NCI-H446 treated with DMSO at 0.1 percent for 48 hours (cell line): ENCODE results near the gene SNX19.
A peak's percentile ranks its signal among the peaks of the same experiment; 100 is the strongest.
"Not testable (repeated sequence)": the region's sequence is repeated elsewhere in the genome, so short reads cannot be mapped to it uniquely, and the experiment has no call there.

ENCODE experiments used
- DNase-seq: peaks from one replicate; lab custom pipeline; 2025; lab: John Stamatoyannopoulos, UW

The SNX19 gene, protein sequence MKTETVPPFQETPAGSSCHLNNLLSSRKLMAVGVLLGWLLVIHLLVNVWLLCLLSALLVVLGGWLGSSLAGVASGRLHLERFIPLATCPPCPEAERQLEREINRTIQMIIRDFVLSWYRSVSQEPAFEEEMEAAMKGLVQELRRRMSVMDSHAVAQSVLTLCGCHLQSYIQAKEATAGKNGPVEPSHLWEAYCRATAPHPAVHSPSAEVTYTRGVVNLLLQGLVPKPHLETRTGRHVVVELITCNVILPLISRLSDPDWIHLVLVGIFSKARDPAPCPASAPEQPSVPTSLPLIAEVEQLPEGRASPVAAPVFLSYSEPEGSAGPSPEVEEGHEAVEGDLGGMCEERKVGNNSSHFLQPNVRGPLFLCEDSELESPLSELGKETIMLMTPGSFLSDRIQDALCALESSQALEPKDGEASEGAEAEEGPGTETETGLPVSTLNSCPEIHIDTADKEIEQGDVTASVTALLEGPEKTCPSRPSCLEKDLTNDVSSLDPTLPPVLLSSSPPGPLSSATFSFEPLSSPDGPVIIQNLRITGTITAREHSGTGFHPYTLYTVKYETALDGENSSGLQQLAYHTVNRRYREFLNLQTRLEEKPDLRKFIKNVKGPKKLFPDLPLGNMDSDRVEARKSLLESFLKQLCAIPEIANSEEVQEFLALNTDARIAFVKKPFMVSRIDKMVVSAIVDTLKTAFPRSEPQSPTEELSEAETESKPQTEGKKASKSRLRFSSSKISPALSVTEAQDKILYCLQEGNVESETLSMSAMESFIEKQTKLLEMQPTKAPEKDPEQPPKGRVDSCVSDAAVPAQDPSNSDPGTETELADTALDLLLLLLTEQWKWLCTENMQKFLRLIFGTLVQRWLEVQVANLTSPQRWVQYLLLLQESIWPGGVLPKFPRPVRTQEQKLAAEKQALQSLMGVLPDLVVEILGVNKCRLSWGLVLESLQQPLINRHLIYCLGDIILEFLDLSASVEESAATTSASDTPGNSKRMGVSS

GRCh38 chr11:130916238-130916855 is at the start of gene SNX19:
Gene SNX19, minus strand, starts transcription at chr11:130916479. Its CDS starts 540 bp downstream, at chr11:130915939.
- DNase-seq: peak; percentile 86

GRCh38 chr11:130964058-130964792 is 47.9 kb upstream of the SNX19 start:
- no peak for DNase-seq

DNA sequence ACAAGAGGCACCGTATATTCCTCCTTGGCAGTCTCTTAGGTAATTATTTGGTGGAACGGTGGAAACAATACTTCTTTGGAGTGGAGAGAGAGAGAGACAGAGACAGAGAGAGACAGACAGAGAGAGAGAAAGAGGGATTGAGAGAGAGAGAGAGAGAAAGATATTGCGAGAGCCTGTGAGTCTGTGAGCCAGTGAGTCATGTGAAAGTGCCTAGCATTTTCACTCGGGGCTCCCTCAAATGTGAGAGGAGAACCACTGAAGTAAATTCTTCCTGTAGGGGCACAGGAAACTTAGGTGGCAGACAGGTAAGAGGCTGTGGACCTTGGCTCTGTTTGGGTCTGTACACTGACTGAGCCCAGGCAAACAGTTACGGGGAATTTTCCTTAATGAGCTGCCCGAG is 31.6 kb upstream of the SNX19 start:
- DNase-seq: no peak

DNA sequence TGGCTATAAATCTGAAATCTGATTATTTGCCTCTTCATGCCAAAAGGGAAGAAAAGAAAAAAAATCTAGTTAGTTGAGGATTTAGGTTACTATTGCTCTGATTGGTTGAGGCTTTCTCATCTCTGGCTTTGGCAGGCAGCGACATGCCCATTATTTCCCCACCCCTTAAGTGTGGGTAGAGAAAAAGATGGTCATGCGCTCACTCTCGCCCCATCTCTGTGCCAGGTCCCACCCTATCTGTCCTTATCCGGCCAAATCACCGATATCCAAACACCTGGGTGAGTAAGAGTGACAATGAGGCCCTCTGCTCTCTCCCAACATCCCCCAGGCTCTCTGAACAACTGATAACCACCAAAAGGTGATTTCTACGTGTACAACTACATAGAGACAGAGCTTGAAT is 31.2 kb upstream of the SNX19 start:
- no peak for DNase-seq

- DNase-seq: no peak
These were observed 30.8 kb upstream of the SNX19 start for GRCh38 chr11:130947058-130947457.

GRCh38 chr11:130945896-130946295 is 29.6 kb upstream of the SNX19 start:
- DNase-seq: no peak

- DNase-seq: no peak
These were observed 24.4 kb upstream of the SNX19 start for GRCh38 chr11:130940706-130941105.

DNA sequence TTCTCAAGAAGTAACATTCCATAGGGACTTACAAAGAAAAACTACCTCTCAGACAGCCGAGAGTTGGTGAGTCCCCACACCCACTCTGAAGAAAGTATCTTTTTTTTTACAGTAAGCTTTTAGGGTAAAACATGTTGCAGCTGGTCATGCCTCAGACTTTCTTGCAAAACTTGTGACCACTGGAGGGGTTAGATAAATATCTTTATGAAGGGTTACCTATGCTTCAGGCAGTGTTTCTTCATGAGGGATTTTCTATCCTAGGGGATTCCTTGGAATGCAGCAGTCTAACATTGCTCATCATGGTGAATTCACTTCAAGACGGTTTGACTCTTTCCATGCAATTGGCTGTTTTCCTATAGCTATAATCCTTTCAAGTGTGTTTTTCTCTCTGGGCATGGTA is 20.8 kb upstream of the SNX19 start:
- DNase-seq: no peak

GRCh38 chr11:130932086-130932712 is 15.9 kb upstream of the SNX19 start:
- DNase-seq: no peak

DNA sequence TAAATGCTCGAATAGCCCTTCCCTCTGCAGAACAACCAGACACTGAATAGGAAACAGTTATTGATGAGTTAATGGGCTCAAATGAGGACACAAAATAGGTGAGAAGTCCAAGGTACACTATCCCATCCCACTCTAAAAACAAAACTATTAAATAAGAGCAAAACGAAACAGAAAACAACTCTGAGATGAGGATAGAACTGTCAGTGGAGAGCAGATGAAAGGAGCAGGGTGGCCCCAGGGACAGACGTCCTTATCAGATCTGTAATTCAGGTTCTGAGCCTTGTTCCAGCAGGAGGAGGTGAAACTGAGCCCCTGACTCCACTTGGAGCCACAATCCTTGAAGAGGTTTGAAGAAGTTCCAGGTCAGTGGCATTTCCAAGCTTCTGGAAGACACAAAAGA is 8.5 kb upstream of the SNX19 start:
- DNase-seq: no peak

DNA sequence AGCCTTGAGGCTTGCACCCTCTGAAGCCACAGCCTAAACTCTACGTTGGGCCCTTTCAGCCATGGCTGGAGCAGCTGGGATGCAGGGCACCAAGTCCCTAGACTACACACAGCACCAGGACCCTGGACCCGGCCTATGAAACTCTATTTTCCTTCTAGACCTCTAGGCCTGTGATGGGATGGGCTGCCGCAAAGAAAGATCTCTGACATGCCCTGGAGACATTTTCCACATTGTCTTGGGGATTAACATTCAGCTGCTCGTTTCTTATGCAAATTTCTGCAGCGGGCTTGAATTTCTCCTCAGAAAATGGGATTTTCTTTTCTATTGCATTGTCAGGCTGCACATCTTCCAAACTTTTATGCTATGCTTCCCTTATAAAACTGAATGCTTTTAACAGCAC is 4.3 kb upstream of the SNX19 start:
- DNase-seq: not testable (repeated sequence)

DNA sequence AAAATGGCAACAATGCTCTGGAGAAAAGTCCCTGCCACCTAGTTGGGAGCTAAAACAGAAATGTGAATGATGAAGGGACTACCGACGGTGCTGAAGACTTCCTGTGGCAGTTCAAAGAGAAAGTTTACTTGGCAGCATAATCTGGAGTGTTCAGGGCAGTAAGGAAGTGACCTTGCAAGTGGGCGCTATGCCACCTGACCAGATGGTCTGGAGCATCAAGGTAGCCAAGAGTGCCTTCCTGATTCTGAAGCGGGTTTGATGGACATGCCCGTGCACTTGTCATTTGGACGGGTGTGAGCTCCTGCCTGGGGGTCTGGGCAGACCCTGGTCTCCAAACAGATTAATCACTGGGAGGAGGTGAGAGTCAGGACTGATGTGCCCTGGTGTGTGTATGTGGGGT is 1.8 kb upstream of the SNX19 start:
- no peak for DNase-seq

- no peak for DNase-seq
These were observed 631 bp upstream of the SNX19 start for GRCh38 chr11:130916910-130917309.

- no peak for DNase-seq
These were observed 559 bp downstream of the SNX19 start for GRCh38 chr11:130915603-130916237.

- no peak for DNase-seq
These were observed 3.0 kb downstream of the SNX19 start for GRCh38 chr11:130913268-130913667.

DNA sequence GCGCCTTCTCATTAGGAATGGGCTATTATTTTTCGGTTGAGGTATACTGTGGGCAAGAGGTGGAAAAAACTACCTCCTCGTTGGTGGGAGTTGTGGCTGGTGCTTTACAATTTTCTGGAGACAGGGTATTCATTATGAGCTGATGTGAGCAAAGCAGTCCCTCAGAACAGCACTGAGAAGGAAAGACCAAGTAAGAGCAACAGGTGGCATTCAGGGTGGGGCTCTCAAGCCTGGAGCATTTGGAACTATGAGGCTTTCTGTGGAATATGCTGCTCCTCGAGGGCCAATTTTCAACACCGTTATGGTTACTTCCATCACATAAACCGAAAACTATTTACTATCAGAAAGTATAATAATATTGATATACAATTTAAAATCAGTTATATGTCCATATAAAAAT is 3.7 kb downstream of the SNX19 start:
- DNase-seq: no peak

GRCh38 chr11:130911306-130911705 is 5.0 kb downstream of the SNX19 start:
- no peak for DNase-seq

DNA sequence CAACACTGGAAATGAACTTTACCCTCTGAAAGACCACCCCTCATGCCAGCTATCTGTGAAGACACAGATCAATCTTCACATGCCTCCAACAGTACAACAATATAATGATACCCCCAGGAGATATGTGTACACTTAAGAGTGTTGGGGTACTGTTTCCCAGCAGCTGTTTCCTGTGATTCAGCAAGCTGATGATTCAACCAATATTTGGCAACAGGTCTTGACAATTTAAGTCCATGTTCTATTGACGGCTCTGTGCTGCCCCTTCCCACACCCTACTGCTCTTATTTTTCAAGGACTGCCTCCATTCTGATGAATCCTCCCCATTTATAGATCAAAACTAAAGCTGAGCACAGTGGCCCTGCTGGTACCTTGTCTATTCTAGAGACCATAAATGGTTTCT is 6.6 kb downstream of the SNX19 start:
- DNase-seq: no peak

DNA sequence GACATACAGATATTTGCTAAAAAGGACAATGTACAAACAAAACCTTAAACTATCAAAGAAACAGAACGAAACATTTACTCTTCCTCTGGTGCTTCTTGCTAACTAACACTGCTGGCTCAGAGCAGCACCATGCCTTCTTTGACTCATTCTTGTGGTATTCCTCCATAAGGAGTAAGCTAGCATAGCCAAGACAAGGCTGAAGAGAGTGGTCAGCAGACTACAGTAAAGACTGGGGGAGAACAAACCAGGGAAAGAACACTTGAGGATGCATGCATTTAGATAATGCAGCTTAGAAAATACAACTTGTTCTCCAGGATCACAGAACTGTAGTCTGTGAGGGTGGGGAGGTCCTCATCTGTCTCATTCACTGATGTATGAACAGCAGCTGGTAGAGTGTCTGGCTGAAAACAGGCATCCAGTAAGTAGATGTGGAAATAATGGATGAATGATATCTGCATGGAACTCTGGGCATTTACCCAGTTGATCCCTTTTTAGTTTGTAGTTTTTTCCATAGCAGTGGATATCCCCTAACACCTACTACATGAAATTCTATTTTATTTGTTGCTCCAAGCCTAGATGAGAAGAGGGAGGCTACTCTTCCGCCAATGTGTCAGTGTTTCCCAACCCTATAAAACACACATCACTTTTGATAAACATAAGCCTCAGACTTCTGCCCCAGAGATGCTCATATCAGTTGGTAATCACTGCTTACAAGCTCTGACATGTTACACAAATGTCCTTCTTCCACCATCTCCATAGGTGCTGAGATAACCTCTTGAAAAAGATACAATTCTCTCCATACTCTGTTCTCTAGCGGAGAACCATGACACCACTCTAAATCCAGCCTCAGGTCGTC is 7.3 kb downstream of the SNX19 start:
- no peak for DNase-seq

- no peak for DNase-seq
These were observed 8.2 kb downstream of the SNX19 start for GRCh38 chr11:130908061-130908460.
